A172 (cell line): ENCODE data around the gene UGT1A10. TPM values are rescaled to one million over a fixed set of nuclear protein-coding genes. Genes with fewer than 3 reads are reported as not detected.

ENCODE experiments used
- DNase-seq: peaks from one replicate; pipeline ENCODE4 v3.0.0-alpha.2; 2015; ENCODE audit warnings: low spot score
- total RNA-seq: library from RNA; depleted of rRNA; stranded (reverse); fragments of >200 nt; shearing (Covaris generic); gene quantifications from 2 replicates; pipeline ENCODE4 v1.2.3, GENCODE V29; 2014

Gene UGT1A10
- total RNA-seq, 1 experiment from 2014 or later, result not detected

DNA sequence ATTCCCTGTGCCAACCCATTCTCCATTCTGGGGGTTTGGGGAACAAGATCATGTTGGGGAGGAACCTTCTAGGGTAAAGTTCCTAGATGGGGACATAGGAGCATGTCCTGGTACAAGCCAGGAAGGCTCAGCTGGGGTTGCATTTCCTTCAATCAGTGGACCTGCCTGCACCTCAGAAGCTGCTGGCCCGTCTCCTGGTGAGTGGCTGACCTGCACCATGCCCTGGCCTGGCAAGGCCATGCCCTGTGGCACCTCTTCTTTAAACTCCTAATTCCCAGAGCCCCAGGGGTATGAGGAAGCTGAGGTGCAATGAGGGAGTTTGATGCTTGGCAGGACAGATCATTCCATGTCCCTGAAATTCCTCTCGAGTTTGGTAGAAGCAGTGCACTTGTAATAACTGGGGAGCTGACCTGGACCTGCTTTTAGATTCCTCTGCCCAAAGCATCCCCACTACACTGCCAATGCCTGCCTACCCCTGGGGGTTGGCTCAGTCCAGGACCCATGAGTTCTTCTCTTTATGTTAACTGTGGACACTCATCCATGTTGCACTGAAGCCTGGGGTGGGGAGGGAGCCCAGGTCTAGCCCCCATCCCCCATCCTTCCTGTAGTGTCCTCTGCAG, 167.2 kb downstream of the UGT1A10 start:
- DNase-seq, result no peak

DNA sequence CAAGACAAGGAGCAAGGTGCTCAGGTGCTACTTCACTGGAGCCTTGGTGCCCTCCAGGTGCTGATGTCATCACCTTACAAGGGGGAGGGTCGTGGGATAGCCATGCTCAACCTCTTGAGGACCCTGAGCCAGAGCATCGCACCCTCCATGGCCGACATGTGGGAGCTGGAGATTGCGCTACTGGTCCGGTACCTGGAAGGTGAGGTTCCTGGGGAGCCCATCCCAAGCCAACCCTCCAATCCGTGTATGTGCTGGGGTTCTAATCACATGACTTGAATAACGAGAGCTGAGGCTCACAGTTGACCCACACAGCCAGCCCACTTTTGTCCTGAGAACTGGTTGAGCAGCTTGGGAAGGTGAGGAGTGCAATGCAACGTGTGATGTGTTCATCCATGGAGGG, 167.7 kb downstream of the UGT1A10 start:
- DNase-seq, result no peak

DNA sequence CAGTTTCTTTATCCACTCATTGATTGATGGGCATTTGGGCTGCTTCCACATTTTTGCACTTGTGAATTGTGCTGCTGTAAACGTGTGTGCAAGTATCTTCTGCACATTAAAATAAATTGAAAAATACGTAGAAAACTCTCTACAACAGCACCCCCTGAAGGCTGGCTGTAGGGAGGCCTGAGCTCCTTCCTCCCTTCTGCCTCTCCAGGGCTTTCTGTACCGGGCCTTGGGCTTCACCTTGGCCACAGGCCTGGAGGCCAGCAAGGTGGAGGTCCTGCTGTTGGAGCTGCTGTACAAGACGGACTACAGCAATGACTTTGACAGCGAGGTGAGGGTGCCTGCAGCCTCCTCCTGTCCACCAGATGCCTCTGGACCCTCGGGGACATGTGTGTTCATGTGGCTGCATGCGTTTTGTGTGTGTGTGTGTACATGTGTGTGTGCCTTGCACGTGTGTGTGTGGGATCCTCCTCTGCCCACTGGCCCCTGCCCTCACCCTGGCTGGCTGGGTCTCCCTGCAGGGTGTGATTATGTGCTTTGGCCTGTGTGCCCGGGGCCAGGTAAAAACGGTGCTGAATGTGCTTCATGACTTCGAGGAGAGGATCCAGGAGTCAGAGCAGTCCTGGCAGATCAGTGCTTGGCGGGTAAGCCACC, 171.1 kb downstream of the UGT1A10 start:
- DNase-seq, result no peak

DNA sequence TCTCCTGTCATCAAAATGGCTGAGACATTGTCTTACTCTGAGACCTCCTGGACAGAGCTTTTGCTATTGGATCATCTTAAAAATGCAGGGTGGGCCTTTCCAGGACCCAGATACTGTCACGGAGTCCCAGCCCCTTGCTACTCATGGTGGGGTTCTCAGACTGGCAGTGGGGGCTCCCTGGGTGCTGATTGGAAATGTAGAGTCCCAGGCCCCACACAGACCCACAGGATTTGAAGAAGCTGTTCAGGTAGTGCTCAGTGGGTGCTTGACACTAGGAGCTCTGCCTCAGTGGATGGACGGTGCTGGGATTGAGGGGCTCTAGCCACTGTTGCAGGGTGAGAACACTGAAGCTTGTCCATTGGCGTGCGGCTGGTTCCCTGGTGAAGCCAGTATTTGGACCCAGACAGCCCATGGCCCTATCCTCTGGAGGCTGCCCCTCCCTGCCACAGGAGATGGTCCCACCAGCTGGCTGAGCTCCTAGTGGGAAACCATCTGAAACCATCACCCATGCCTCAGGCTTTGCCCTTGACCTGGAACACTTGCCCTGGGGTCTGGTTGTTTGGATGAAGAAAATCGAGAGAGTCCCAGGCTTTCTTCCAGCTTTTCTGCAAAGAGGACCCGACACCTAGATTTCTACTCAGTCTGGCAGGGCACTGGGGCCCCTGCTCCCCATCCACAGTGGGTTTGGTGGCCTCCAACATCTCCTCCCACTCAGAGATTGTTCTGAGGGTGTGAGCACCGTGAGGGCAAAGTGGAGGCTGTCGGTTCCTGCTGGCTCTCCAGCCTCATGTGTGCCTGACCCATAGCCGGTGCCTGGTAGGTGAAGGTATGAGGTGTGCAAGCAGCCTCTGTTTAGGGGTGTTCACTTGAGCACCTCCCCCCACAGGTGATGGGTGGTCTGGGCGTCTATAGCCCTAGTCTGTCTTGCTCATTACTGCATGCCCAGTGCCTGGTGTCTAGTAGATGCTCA, 172.0 kb downstream of the UGT1A10 start:
- no peak for DNase-seq

DNA sequence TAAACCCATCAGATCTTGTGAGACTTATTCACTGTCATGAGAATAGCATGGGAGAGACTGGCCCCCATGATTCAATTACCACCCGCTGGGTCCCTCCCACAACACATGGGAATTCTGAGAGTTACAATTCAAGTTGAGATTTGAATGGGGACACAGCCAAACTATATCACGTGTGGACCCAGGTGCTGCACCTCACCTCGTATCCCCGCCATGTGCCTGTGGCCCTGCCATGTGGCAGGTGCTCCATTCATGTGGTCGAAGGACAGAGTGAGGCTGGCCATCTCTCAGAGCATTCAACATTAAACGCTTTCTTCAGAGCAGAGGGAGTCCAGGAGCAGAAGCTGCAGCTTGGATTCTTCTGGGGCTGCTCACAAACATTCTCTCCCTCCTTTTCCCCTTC, 174.1 kb downstream of the UGT1A10 start:
- DNase-seq, result no peak

DNA sequence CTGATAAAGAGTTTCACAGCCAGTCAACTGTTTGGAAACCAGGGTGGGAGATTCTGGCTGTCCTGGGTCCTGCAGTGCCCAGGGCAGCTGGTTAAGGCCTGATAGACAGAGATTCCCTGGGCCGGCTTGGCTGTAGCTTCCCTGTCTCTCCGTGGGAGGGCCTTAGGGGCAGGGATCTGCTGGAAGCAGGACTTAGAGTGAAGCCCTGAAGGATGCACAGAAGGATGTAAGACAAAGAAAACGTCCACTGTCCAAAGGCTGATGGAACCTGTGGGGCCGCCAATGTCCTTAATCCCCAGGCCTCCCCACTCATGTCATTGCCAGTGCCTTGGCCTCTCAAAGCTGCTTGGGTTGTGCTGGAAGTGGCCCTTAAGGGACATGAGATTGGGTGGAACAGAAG, 174.8 kb downstream of the UGT1A10 start:
- DNase-seq, result no peak

DNA sequence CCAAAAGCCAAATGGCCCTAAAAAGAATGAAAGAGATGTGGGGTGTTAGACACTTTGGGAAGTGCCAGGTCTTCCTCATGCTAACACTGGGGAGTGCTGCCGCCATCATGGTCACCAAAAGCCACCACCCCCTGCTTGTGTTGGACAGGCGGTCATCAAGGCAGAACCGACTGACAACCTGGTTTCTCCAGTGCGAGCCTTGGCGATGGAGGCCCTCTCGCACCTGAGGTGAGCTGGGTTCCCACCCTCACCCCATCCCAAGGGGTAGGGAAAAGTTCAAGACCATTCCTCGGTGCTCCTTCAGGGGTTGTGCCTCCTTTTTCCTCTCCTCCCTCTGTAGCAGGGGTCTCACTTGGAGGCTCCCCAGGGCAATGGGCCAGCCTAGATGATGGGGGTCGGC, 175.5 kb downstream of the UGT1A10 start:
- no peak for DNase-seq

DNA sequence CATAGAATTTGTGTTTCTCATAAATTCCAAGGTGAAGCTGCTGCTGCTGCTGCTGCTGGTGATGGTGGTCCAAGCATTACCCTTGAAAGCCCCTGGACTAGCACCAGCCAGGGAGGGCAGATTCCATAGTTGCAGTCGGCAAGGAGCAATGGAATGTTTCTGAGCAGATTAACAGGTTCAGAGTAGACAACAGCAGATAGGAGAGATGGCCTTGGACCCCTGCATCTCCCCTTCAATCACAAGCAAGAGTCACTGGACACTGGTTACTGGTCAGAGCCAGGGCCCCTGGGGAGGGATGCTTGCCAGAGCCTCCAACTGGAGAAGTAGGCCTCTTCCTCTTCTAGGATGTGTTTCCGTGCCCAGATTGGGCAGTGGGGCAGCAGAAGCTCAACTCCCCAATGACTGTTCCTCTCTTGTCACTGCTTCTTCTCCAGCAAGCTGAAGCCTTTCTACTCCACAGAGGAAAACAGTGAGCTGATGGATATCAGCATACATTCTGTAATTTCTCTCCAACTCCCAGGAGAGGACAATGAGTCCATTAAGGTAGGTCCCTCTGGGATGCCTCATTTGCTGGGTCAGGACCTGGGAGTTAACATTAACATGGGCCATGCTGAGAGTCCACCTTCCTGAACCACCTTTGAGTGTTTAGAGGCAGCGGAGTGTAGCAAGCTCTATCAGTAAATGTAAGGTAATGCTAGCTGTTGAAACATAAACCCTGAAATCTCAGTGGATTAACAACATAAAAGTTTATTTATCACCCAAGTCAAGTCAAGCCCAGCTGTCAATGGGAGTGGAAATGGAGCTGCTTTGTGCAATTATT, 177.2 kb downstream of the UGT1A10 start:
- DNase-seq, result no peak

DNA sequence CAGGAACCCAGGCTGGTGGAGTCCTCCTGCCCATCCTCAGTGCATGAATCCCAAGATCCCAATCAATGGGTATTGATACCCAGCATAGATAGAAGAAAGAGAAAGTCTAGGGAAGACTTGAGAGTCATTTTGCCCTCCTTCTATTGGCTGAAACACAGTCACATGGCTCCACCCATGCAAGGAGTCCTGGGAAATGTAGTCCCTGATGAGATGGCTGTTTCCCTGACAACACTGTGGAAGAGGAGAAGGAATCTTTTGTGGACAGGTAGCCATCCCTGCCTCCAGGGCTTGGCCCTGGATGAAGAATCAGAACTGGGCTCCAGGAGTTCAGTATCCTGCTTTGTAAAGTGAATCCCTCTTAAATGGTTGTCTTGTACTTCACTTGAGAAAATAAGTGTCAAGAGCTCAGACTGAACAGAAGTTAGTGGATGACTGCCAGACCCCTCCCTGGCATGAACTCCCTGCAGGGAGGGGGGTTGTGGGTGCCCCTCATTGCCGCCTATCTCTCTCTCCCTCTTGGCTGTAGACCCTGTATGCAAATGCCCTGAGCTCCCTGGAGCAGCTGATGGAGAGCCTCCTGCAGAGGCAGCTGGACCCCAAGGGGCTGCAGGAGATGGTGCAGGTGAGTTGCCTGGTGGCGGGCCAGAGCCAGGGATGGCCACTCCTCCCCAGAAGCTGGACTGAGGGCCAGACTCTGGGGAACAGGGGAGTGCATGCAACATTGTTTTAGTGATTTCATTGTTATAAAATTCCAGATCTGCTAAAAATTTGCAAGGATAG, 178.0 kb downstream of the UGT1A10 start:
- no peak for DNase-seq

DNA sequence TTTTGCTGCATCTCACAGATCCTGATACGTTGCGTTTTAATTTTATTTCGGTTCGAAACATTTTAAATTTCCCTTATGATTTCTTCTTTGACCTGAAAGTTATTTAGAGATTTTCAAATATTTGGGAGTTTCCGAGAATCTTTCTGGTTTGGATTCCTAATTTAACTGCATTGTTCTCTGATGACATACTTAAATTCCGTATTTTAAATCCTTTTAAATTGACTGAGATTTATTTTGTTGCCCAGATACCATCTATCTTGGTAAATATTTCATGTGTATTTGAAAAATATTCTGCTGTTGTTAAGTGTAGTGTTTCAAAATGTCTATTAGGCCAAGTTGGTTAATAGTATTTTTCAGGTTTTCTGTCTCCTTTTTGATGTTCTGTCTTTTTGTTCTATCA, 179.6 kb downstream of the UGT1A10 start:
- peak; percentile 23 for DNase-seq

DNA sequence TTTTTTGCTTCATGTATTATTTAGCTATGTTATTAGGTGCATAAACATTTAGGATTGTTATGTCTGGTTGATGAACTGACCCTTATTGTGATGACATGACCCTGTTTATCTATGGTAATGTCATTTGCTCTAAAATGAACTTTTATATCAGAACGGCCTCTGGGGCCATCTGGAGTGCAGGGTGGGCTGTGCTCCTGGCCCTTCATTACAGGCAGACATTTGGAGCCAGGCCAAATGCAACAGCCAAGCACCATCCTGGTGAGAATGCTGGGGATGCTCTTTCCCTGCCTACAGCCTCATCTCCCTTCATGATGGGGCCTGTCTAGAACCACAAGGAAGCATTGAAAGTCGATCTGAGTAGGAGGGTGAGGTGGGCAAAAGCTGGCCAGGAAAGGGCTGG, 180.1 kb downstream of the UGT1A10 start:
- DNase-seq, result no peak

DNA sequence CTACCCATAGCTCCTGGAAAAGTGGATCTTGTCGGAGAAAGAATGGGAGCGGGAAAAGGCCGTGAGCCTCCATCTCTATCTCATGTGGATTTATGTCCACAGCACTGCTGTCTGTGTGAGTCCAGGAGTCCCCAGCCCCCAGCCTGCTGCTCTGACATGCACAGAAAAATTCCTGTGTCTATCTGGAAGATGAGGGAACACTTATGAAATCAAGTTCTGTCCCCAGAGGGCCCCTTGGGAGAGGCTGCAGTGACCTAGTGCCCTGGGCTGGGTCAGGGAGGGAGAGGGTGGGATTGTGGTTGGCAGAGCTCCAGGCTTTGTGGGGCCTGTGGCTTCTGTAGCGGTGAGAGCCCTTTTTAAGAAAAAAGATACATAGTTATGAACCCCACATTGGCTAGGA, 180.5 kb downstream of the UGT1A10 start:
- DNase-seq, result peak; percentile 14

DNA sequence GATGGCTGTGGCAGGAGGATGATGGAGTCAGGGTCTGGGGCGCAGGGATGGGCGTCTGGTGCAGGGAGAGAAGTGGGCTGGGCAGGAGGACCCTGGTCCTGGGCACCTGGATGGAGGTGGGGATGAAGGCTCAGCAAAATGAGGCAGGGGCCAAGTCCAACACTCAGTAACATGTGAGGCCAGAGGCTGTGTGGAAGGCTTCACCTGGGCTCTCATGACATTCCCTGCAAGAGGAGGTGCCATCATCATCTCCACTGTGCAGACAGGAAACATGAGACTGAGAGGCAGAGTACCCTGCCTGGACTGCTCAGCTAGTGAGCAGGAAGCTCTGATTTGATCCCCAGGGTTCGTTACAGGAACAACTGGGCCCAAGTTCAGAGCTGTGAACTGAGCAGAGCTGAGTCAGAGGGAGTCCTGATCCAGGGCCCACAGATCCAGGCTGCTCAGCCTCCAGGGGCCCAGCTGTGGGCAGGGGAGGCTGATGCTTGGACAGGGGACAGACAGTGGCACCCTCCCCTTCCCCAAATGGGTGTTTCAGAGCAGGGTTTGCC, 181.2 kb downstream of the UGT1A10 start:
- no peak for DNase-seq

DNA sequence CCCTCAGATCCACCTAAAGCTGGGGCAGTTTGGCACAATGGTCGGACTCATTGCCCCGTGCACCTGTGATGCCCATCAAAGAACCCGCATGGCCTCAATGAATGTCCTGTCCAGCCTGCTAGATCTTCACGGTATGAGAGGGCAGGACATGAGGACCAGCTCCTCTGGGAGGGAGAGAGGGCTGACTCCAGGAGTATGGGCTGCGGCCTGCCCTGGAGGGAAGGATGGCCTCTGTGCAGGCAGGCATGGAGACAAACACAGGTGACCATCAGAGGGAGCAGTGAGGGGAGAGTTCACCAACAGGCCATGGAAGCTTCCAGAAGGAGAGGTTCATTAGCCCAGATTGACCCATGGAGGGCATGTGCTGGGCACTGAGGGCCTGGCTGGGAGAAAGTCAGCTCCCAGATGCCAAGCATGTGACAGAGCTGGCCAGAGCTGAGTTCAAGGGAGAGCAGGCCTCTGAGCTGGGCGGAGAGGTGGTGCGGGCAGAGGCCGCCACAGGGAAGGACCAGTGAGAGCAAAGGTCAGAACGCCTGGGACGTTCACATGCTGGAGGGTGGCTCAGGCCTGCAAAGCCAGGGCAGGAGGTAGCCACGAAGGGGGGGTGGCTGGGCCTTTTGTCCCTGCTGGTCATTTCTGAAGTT, 181.9 kb downstream of the UGT1A10 start:
- no peak for DNase-seq

DNA sequence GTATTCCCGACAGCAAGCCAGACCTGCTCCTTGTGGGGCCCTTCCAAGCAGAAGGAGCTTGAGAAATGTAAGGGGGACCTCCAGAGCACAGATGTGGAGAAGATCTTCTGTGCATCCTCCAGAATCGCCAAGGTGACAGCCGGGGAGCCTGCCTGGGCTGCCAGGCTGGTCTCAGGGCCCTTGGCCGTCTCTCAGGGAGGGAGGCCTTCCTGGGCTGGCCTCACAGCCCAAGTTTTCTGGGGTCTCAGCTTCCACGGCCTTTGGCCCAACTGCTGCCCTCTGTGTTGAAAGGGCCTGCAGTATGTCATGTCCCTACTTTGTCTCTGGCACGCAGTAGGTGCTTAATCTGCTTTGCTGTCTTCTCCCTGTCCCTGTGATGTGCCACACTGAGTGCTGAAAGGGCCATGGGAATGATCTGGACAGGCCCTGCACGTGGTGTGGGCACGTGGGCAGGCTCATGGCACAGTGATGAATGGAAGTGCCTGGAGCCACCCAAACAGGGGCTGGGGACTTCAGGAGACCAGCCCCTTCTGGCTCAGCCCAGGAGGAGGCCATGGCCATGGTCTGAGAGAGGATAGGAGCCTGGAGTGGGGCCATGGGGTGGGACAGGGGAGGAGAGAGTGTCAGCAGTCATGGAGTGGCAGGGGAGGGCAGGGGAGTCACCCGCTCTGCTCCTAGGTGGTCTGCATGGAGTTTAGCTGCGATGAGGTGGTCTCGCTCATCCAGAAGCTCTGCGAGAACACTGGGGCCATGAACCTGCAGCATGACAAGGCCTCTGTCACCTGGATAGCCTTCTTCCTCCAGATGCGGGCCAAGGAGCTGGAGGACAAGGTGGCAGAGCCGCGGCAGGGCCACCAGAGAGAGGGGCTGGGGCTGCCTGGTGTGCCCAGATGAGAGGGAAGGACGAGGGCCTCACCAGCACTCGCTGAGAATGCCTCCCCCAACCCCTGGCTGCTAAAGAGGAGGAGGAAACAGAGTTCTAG, 182.7 kb downstream of the UGT1A10 start:
- no peak for DNase-seq

DNA sequence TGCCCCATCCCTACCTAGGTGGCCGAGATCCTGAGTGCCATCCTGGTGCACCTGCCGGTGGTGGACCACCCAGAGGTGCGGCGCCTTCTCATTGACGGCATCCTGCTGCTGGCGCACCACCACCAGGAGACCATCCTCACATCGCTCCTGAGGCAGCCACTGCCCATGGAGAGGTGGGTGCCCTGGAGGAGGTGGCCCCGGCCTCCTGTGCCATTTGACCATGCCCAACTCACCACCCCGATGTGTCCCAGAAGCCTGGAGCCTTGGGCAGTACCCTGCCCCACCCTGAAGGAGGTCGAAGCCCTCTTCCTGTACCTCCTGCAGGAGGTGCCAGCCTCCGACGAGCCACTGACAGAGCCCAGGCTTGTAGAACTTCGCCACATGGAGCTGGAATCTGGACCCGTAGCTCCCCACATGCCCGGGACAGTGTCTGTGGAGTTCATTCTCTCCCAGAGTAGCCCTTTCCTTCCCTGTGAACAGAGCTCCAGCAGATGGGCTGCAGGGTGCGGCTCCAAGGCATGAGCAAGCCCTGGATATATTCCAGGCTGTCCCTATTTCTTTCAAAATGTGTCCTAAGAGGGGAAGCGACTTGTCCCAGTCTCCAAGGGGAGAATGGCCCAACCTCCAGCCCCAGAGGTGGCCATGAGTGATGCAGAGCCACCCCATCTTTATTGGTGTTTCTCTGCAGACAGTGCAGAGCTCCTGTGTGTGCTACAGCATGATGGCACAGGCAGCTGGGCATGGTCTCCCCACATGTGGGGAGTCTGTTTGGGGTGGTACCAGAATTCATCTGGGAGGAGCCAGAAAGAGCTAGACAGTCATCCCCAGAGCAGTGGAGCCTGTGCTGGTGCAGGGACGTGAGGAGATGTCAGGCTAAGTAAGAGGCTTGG, 183.9 kb downstream of the UGT1A10 start:
- DNase-seq, result no peak

DNA sequence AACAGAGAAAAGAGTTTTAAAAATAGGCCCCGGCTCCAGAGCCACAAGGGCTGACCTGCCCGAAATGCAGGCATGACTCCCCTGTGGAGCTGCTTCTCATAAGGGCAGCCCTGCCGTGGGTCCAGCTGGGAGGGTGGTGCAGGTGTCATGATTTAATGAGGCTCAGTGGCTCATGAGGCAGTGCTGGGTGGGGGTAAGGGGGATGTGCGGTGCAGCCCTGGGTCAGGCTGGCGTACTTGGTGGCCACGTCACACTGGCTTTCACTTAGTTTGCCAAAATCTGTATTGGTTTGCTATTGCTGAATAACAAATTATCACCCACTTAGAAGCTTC, 184.5 kb downstream of the UGT1A10 start:
- DNase-seq, result no peak

DNA sequence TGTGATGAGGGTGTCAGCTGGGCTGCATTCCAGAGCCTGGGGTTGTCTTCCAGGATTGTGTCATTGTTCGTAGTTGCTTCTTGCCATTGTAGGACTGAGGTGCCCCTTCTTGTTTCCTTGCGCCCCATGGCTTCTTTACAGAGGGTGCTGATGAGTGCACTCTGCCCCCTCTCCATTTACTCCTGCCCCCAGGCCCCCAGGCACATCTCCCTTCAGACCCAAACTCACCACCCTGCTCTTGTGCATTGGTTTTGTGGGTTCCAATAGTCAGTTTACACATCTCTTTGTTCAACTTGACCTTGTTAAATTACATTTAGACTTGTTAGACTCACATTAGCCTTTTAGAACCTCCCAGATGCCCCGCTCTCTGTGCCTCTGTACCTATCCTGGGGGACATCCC, 184.9 kb downstream of the UGT1A10 start:
- DNase-seq, result no peak
